GM12878 (cell line): ENCODE results near the gene SIM2. TPM values are rescaled to one million over a fixed set of nuclear protein-coding genes. Genes with fewer than 3 reads are reported as not detected.

Experiments used
- ATAC-seq: fragments of 200-7000 bp; cut with Tn5 transposase; 3 replicates; pipeline ENCODE4 v1.9.1; 2020; ENCODE audit warnings: mild to moderate bottlenecking, moderate library complexity
- BruUV-seq: library from RNA; stranded (reverse); fragments of 400-500 nt; replicated peaks from 2 replicates; lab custom pipeline; 2021; lab: Mats Ljungman, UMichigan
- CTCF ChIA-PET: fragments of 300-600 bp; sonication (Branson Sonifier 250); formaldehyde crosslinking; extraction: SDS; loops from one replicate; lab custom pipeline; 2021; ENCODE audit warnings: inconsistent platforms; lab: Yijun Ruan, JAX
- POLR2A ChIA-PET: fragments of 350-600 bp; formaldehyde crosslinking; extraction: SDS; loops from one replicate; lab custom pipeline; 2021; ENCODE audit warnings: inconsistent platforms; lab: Charles Lee
- RAD21 ChIA-PET: fragments of 300-600 bp; sonication (Branson Sonifier 250); formaldehyde crosslinking; loops from one replicate; lab custom pipeline; 2023; ENCODE audit warnings: antibody characterized with exemption; ENCODE audit not compliant: unreplicated experiment; lab: Charles Lee
- SMC1A ChIA-PET: fragments of 300-600 bp; sonication (Branson Sonifier 250); formaldehyde crosslinking; loops from one replicate; lab custom pipeline; 2023; ENCODE audit not compliant: unreplicated experiment, uncharacterized antibody; lab: Charles Lee
- DNase-seq: peaks from one replicate; pipeline ENCODE4 v3.0.0-alpha.2; 2011; ENCODE audit warnings: low read depth, low spot score
- FAIRE-seq: peaks from 3 replicates; lab custom pipeline; 2011; peaks lifted over from hg19 to GRCh38; lab: Jason Lieb, UNC
- H2AFZ ChIP-seq: 2 replicates; pipeline ENCODE4 v1.6.0; 2011; ENCODE audit warnings: low read depth, low read length, control low read depth; ENCODE audit not compliant: control insufficient read depth
- H3K27ac ChIP-seq: 2 replicates; pipeline ENCODE4 v1.5.1; 2011; ENCODE audit warnings: control low read depth; ENCODE audit not compliant: control insufficient read depth, insufficient read depth
- H3K27me3 ChIP-seq, 2 experiments: replicated peaks in 1 of 2; 2 replicates each; pipeline versions ENCODE4 v1.6.0 to v1.6.1; 2011; ENCODE audit warnings: low read length in 1 of 2; ENCODE audit not compliant: control insufficient read depth in 2 of 2, insufficient read depth in 2 of 2
- H3K36me3 ChIP-seq, 2 experiments: 2 replicates each; pipeline ENCODE4 v1.5.1; 2011; ENCODE audit warnings: low read length in 1 of 2; ENCODE audit not compliant: control insufficient read depth in 2 of 2, insufficient read depth in 2 of 2
- H3K4me1 ChIP-seq: 2 replicates; pipeline ENCODE4 v1.6.1; 2011; ENCODE audit warnings: mild to moderate bottlenecking, low read length, moderate library complexity, mixed read lengths; ENCODE audit not compliant: control insufficient read depth, insufficient read depth
- H3K4me2 ChIP-seq: 2 replicates; pipeline ENCODE4 v1.6.0; 2011; ENCODE audit warnings: control low read depth; ENCODE audit not compliant: control insufficient read depth, insufficient read depth
- H3K4me3 ChIP-seq: fragments of 200-600 bp; sonication (generic); 2 replicates; pipeline ENCODE4 v1.5.1; 2016
- H3K79me2 ChIP-seq: 2 replicates; pipeline ENCODE4 v1.6.0; 2011; ENCODE audit warnings: low read length; ENCODE audit not compliant: control insufficient read depth, insufficient read depth
- H3K9ac ChIP-seq: 2 replicates; pipeline ENCODE4 v1.8.0; 2011; ENCODE audit warnings: low read length, control low read depth, mixed read lengths; ENCODE audit not compliant: control insufficient read depth, insufficient read depth
- H3K9me3 ChIP-seq: replicated peaks from 3 replicates; pipeline ENCODE4 v1.5.1; 2011; ENCODE audit warnings: mild to moderate bottlenecking, low read length; ENCODE audit not compliant: control insufficient read depth, insufficient read depth
- H4K20me1 ChIP-seq: 2 replicates; pipeline ENCODE4 v1.6.0; 2011; ENCODE audit not compliant: control insufficient read depth, insufficient read depth
- ESRRA ChIP-seq: IDR thresholded peaks from 2 replicates; pipeline ENCODE4 v1.6.1; 2012; ENCODE audit warnings: mild to moderate bottlenecking, low read length, improper control_type of control experiment
- SUPT20H ChIP-seq: IDR thresholded peaks from 2 replicates; pipeline ENCODE4 v1.6.1; 2011; ENCODE audit warnings: low read depth, mild to moderate bottlenecking, low read length, moderate library complexity, borderline replicate concordance; ENCODE audit not compliant: control insufficient read depth
- SUZ12 ChIP-seq: fragments of 200-600 bp; sonication (generic); IDR thresholded peaks from one replicate; pipeline ENCODE4 v1.6.1; 2018; ENCODE audit warnings: antibody characterized with exemption, mild to moderate bottlenecking; ENCODE audit not compliant: unreplicated experiment
- WGBS: methylation state at CpG from one replicate; pipeline ENCODE4 v1.1.6; 2016; ENCODE audit warnings: low lambda C conversion rate; ENCODE audit not compliant: insufficient replicate concordance, insufficient coverage; ENCODE audit errors: missing lambda C conversion rate; 5-methylcytosine and 5-hydroxymethylcytosine counted together
- in situ Hi-C: fragments of 300-500 bp; cut with MboI; formaldehyde crosslinking; loops from 9 replicates; pipeline ENCODE4 v1.14.3; 2018; ENCODE audit warnings: mixed read lengths
- intact Hi-C: fragments of 100-400 bp; cut with micrococcal nuclease; formaldehyde crosslinking; loops from one replicate; pipeline ENCODE4 v1.14.2; 2022; ENCODE audit not compliant: unreplicated experiment
- polyA plus RNA-seq, 11 experiments: library from polyadenylated mRNA; depleted of rRNA in 4 of 11; unstranded in 6 of 11; stranded (reverse) in 5 of 11; fragments of >200 nt; fragmentation: Nextera tagmentation in 4 of 11; fragmentation: Illumina TruSeq in 1 of 11; extraction: Ambion mirVana in 4 of 11; extraction: Trizol in 1 of 11; gene quantifications; 1 replicate in 1 of 11; 2 replicates in 10 of 11; pipeline versions ENCODE4 v1.2.1 to v1.2.3, GENCODE V29; 2011 to 2016; ENCODE audit warnings: inconsistent platforms in 2 of 11, missing spikeins in 2 of 11, low read depth in 1 of 11
- total RNA-seq, 4 experiments: library from RNA; depleted of rRNA in 3 of 4; stranded (reverse); fragments of >200 nt in 3 of 4; fragmentation: Illumina TruSeq in 1 of 4; extraction: Trizol in 1 of 4; gene quantifications; 2 replicates each; pipeline versions ENCODE4 v1.2.1 to v1.2.3, GENCODE V29; 2013 to 2021
- TF ChIP-seq, protein P1 (sequence below): fragments of 450-650 bp; IDR thresholded peaks from 2 replicates; pipeline ENCODE4 v1.6.1; 2017; ENCODE audit warnings: mild to moderate bottlenecking, moderate library complexity
- TF ChIP-seq, protein P2 (sequence below): IDR thresholded peaks from 2 replicates; pipeline ENCODE4 v1.6.1; 2012; ENCODE audit warnings: improper control_type of control experiment, low read depth, low read length; ENCODE audit not compliant: insufficient replicate concordance

SIM2 gene
- total and polyA plus RNA-seq, 10 of the 15 experiments (the other 5 are each of a cell fraction or from before 2014, with no cell fraction given): 0.02 to 0.15 (median 0.05) TPM; not detected in 7

DNA sequence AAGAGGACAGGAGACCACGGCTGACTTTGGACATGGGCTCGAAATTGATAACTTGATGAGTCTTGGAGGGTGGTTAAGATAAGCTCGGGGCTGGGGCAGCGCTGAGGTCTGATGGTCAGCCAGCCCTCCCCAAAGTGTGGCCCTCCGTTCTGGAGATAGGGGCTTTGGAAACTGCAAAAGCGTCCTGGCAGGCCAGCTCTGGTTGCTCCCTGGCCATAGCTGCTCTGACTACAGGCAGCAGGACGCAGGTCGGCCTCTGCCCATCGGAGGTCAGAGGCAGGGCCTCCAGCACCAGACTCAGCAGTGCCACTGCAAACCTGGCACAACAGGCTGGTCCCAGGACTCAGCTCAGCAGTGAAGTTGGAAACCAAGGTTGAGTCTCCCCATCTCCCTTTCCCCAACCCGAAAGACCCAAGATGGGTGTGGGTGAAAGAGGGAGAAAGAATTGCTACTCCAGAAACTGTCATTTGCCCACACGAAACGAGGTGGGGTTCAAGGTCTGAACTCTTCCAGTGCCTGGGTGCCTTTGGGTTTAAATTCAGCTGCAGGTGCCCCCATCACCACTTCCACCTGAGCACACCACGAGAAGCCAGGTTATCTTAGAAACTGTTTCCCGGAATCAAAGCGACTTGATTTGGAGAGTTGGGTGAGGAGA is 4.8 kb downstream of the SIM2 start:
- no TSS peak for BruUV-seq
- H3K27ac ChIP-seq: no peak overlapping the region
- no peak overlapping the region for H3K9ac ChIP-seq
- no peak overlapping the region for H3K4me3 ChIP-seq
- DNase-seq: no peak
- H3K4me1 ChIP-seq: no peaks in the 10 kb centered on the region
- no peak overlapping the region for H3K4me2 ChIP-seq
- TF ChIP-seq ESRRA (no peak), SUZ12 (peak; percentile 31)
- no peaks in the 10 kb centered on the region for H3K79me2 ChIP-seq
- CTCF ChIA-PET: no interaction called here
- ATAC-seq: no peak
- RAD21 ChIA-PET: no interaction called here
- H3K27me3 ChIP-seq: peaks cover 28 to 41% of the 10 kb centered on the region in 2 experiments
- FAIRE-seq: no peak
- in situ Hi-C loops: no loop called here
- H4K20me1 ChIP-seq: no peaks in the 10 kb centered on the region
- H3K36me3 ChIP-seq: no peaks in the 10 kb centered on the region
- SMC1A ChIA-PET: no interaction called here
- H2AFZ ChIP-seq: no peak overlapping the region
- under 1% methylated on average over 15 of the region's 15 CpGs for WGBS
- intact Hi-C loops: no loop called here
- no peaks in the 10 kb centered on the region for H3K9me3 ChIP-seq
- POLR2A ChIA-PET: no interaction called here

DNA sequence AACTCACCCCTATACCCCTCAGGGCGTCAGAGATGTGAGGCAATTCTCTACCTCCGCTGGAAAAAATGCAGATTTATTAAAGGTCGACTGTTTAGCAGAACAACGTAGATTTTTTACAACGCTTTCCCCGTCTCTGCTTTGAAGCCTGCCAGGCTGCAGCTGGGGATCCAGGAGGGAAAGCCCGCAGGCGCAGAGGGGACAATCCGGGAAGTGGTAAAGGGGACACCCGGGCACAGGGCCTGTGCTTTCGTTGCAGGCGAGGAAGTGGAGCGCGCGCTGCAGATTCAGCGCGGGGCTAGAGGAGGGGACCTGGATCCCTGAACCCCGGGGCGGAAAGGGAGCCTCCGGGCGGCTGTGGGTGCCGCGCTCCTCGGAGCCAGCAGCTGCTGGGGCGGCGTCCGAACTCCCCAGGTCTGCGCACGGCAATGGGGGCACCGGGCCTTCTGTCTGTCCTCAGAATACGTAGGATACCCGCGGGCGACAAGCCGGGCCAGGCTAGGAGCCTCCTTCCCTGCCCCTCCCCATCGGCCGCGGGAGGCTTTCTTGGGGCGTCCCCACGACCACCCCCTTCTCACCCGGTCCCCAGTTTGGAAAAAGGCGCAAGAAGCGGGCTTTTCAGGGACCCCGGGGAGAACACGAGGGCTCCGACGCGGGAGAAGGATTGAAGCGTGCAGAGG is 5.5 kb downstream of the SIM2 start:
- Histone ChIP-seq H3K4me2 (no peak overlapping the region), H3K4me3 (no peak overlapping the region), H3K27me3 (peaks cover 28 to 45% of the 10 kb centered on the region in 2 experiments), H4K20me1 (no peaks in the 10 kb centered on the region), H3K4me1 (no peaks in the 10 kb centered on the region), H2AFZ (no peak overlapping the region), H3K79me2 (no peaks in the 10 kb centered on the region), H3K36me3 (no peaks in the 10 kb centered on the region), H3K9me3 (no peaks in the 10 kb centered on the region), H3K9ac (no peak overlapping the region), H3K27ac (no peak overlapping the region)
- FAIRE-seq: no peak
- CTCF ChIA-PET: no interaction called here
- SMC1A ChIA-PET: no interaction called here
- POLR2A ChIA-PET: no interaction called here
- no peak for DNase-seq
- in situ Hi-C loops: no loop called here
- no TSS peak for BruUV-seq
- 28% methylated on average over 41 of the region's 49 CpGs for WGBS
- no peak for ATAC-seq
- intact Hi-C loops: no loop called here
- RAD21 ChIA-PET: no interaction called here
- TF ChIP-seq SUPT20H: no peak
- TF ChIP-seq, protein P1, sequence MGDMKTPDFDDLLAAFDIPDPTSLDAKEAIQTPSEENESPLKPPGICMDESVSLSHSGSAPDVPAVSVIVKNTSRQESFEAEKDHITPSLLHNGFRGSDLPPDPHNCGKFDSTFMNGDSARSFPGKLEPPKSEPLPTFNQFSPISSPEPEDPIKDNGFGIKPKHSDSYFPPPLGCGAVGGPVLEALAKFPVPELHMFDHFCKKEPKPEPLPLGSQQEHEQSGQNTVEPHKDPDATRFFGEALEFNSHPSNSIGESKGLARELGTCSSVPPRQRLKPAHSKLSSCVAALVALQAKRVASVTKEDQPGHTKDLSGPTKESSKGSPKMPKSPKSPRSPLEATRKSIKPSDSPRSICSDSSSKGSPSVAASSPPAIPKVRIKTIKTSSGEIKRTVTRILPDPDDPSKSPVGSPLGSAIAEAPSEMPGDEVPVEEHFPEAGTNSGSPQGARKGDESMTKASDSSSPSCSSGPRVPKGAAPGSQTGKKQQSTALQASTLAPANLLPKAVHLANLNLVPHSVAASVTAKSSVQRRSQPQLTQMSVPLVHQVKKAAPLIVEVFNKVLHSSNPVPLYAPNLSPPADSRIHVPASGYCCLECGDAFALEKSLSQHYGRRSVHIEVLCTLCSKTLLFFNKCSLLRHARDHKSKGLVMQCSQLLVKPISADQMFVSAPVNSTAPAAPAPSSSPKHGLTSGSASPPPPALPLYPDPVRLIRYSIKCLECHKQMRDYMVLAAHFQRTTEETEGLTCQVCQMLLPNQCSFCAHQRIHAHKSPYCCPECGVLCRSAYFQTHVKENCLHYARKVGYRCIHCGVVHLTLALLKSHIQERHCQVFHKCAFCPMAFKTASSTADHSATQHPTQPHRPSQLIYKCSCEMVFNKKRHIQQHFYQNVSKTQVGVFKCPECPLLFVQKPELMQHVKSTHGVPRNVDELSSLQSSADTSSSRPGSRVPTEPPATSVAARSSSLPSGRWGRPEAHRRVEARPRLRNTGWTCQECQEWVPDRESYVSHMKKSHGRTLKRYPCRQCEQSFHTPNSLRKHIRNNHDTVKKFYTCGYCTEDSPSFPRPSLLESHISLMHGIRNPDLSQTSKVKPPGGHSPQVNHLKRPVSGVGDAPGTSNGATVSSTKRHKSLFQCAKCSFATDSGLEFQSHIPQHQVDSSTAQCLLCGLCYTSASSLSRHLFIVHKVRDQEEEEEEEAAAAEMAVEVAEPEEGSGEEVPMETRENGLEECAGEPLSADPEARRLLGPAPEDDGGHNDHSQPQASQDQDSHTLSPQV: no peak
- TF ChIP-seq, protein P2, sequence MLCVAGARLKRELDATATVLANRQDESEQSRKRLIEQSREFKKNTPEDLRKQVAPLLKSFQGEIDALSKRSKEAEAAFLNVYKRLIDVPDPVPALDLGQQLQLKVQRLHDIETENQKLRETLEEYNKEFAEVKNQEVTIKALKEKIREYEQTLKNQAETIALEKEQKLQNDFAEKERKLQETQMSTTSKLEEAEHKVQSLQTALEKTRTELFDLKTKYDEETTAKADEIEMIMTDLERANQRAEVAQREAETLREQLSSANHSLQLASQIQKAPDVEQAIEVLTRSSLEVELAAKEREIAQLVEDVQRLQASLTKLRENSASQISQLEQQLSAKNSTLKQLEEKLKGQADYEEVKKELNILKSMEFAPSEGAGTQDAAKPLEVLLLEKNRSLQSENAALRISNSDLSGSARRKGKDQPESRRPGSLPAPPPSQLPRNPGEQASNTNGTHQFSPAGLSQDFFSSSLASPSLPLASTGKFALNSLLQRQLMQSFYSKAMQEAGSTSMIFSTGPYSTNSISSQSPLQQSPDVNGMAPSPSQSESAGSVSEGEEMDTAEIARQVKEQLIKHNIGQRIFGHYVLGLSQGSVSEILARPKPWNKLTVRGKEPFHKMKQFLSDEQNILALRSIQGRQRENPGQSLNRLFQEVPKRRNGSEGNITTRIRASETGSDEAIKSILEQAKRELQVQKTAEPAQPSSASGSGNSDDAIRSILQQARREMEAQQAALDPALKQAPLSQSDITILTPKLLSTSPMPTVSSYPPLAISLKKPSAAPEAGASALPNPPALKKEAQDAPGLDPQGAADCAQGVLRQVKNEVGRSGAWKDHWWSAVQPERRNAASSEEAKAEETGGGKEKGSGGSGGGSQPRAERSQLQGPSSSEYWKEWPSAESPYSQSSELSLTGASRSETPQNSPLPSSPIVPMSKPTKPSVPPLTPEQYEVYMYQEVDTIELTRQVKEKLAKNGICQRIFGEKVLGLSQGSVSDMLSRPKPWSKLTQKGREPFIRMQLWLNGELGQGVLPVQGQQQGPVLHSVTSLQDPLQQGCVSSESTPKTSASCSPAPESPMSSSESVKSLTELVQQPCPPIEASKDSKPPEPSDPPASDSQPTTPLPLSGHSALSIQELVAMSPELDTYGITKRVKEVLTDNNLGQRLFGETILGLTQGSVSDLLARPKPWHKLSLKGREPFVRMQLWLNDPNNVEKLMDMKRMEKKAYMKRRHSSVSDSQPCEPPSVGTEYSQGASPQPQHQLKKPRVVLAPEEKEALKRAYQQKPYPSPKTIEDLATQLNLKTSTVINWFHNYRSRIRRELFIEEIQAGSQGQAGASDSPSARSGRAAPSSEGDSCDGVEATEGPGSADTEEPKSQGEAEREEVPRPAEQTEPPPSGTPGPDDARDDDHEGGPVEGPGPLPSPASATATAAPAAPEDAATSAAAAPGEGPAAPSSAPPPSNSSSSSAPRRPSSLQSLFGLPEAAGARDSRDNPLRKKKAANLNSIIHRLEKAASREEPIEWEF: no peak
